ENCODE data around the gene AK1.

GRCh38 chr9:127908660-127908926 lies 31.1 kb upstream of the AK1 start:
- TF ChIP-seq, protein P1, sequence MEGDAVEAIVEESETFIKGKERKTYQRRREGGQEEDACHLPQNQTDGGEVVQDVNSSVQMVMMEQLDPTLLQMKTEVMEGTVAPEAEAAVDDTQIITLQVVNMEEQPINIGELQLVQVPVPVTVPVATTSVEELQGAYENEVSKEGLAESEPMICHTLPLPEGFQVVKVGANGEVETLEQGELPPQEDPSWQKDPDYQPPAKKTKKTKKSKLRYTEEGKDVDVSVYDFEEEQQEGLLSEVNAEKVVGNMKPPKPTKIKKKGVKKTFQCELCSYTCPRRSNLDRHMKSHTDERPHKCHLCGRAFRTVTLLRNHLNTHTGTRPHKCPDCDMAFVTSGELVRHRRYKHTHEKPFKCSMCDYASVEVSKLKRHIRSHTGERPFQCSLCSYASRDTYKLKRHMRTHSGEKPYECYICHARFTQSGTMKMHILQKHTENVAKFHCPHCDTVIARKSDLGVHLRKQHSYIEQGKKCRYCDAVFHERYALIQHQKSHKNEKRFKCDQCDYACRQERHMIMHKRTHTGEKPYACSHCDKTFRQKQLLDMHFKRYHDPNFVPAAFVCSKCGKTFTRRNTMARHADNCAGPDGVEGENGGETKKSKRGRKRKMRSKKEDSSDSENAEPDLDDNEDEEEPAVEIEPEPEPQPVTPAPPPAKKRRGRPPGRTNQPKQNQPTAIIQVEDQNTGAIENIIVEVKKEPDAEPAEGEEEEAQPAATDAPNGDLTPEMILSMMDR (conservative IDR thresholded peaks at IDR 0.05; ENCODE audit: low read depth, low read length), result no peak
- no peak for TF ChIP-seq EZH2 (IDR thresholded peaks at IDR 0.05; ENCODE audit: borderline replicate concordance, low read depth, low read length, poor library complexity, severe bottlenecking)
